Subcutaneous adipose tissue (tissue), 4 donors: Measurements from ENCODE around the gene IGFBP3. TPM values are rescaled to one million over a fixed set of nuclear protein-coding genes. Genes with fewer than 3 reads are reported as not detected.

Source experiments
- CTCF ChIP-seq: fragments of 450-650 bp; IDR thresholded peaks from one replicate; pipeline ENCODE4 v1.5.1; 2016; ENCODE audit warnings: low read depth, mild to moderate bottlenecking, control low read depth, antibody characterized with exemption, moderate library complexity
- total RNA-seq, 4 donors: library from RNA; depleted of rRNA; stranded (reverse); fragments of >200 nt; gene quantifications; one replicate each; pipeline ENCODE4 v1.1.0, GENCODE V29; 2016

IGFBP3 gene
- total RNA-seq, 4 donors from 2014 or later: 551 to 1,271 (median 833) TPM

- no peak for TF ChIP-seq CTCF
Measured at GRCh38 chr7:45867471-45867870, 53.6 kb downstream of the IGFBP3 start.

GRCh38 chr7:45865594-45866410 is 55.3 kb downstream of the IGFBP3 start:
- no peak for TF ChIP-seq CTCF

GRCh38 chr7:45863715-45864114 is 57.4 kb downstream of the IGFBP3 start:
- TF ChIP-seq CTCF: no peak

Other genes starting within 250 kb of the IGFBP3 start
- not detected for gene CCDC201, start 48.2 kb downstream of the IGFBP3 start, total RNA-seq
- not detected for gene IGFBP1, start 32.8 kb downstream of the IGFBP3 start, total RNA-seq